Measurements from ENCODE around the gene DPM3. TPM values are rescaled to one million over a fixed set of nuclear protein-coding genes. Genes with fewer than 3 reads are reported as not detected.

Gene DPM3
- total RNA-seq, 3 donors from 2014 or later (not counting 1 experiment from before 2014, with no cell fraction given) = 26.8 to 45.7 (median 41.5) TPM

GRCh38 chr1:155106862-155107261, 33.5 kb downstream of the DPM3 start:
- intact Hi-C loops (cut with micrococcal nuclease) = no loop called here
- Histone ChIP-seq H3K4me1 (ENCODE audit: control insufficient read depth, insufficient read depth, low read length) (no peaks in the 10 kb centered on the region), H3K36me3 (ENCODE audit: control insufficient read depth, insufficient read depth, low read length) (no peaks in the 10 kb centered on the region), H3K27ac (ENCODE audit: low read length) (no peak overlapping the region), H3K27me3 (ENCODE audit: control insufficient read depth, insufficient read depth, low read length) (no peaks in the 10 kb centered on the region), H3K4me3 (ENCODE audit: low read length) (no peak overlapping the region), H3K9me3 (ENCODE audit: control insufficient read depth, insufficient read depth, low read length) (no peaks in the 10 kb centered on the region)
- H3K27me3 Mint-ChIP-seq (ENCODE audit: low read depth in 2 of 2) = peaks cover 0 to 14% of the 10 kb centered on the region in 2 donors
- no peak overlapping the region for H3K27ac Mint-ChIP-seq
- DNase-seq = no peak
- H3K9me3 Mint-ChIP-seq = no peaks in the 10 kb centered on the region
- H3K4me3 Mint-ChIP-seq = no peak overlapping the region
- H3K36me3 Mint-ChIP-seq = no peaks in the 10 kb centered on the region
- H3K4me1 Mint-ChIP-seq = peaks cover 0 to 5% of the 10 kb centered on the region in 2 donors
- TF ChIP-seq CTCF (IDR thresholded peaks at IDR 0.05) = no peak
- 71% methylated on average over 6 of the region's 6 CpGs for WGBS (ENCODE audit: insufficient coverage)
- no peak for ATAC-seq

- Mint-ChIP-seq H3K27ac (no peak overlapping the region), H3K9me3 (no peaks in the 10 kb centered on the region), H3K4me3 (no peak overlapping the region), H3K27me3 (ENCODE audit: low read depth in 2 of 2) (peaks cover 0 to 17% of the 10 kb centered on the region in 2 donors), H3K4me1 (peaks cover 0 to 5% of the 10 kb centered on the region in 2 donors), H3K36me3 (no peaks in the 10 kb centered on the region)
- DNase-seq = no peak
- Histone ChIP-seq H3K27me3 (ENCODE audit: control insufficient read depth, insufficient read depth, low read length) (no peaks in the 10 kb centered on the region), H3K9me3 (ENCODE audit: control insufficient read depth, insufficient read depth, low read length) (no peaks in the 10 kb centered on the region), H3K36me3 (ENCODE audit: control insufficient read depth, insufficient read depth, low read length) (no peaks in the 10 kb centered on the region), H3K4me3 (ENCODE audit: low read length) (no peak overlapping the region), H3K27ac (ENCODE audit: low read length) (no peak overlapping the region), H3K4me1 (ENCODE audit: control insufficient read depth, insufficient read depth, low read length) (no peaks in the 10 kb centered on the region)
- 85% methylated on average over 7 of the region's 7 CpGs for WGBS (ENCODE audit: insufficient coverage)
- no peak for TF ChIP-seq CTCF (IDR thresholded peaks at IDR 0.05)
- intact Hi-C loops (cut with micrococcal nuclease) = no loop called here
- ATAC-seq = no peak
Measured at GRCh38 chr1:155105604-155106011, 34.7 kb downstream of the DPM3 start.

GRCh38 chr1:155104605-155105534, 35.5 kb downstream of the DPM3 start:
- Mint-ChIP-seq H3K27me3 (ENCODE audit: low read depth in 2 of 2) (peaks cover 0 to 14% of the 10 kb centered on the region in 2 donors), H3K27ac (no peak overlapping the region), H3K4me1 (peaks cover 0 to 5% of the 10 kb centered on the region in 2 donors), H3K4me3 (no peak overlapping the region), H3K36me3 (no peaks in the 10 kb centered on the region), H3K9me3 (no peaks in the 10 kb centered on the region)
- intact Hi-C loops (cut with micrococcal nuclease) = no loop called here
- no peak for TF ChIP-seq CTCF (IDR thresholded peaks at IDR 0.05)
- Histone ChIP-seq H3K4me3 (ENCODE audit: low read length) (no peak overlapping the region), H3K36me3 (ENCODE audit: control insufficient read depth, insufficient read depth, low read length) (no peaks in the 10 kb centered on the region), H3K4me1 (ENCODE audit: control insufficient read depth, insufficient read depth, low read length) (no peaks in the 10 kb centered on the region), H3K27me3 (ENCODE audit: control insufficient read depth, insufficient read depth, low read length) (no peaks in the 10 kb centered on the region), H3K27ac (ENCODE audit: low read length) (no peak overlapping the region), H3K9me3 (ENCODE audit: control insufficient read depth, insufficient read depth, low read length) (no peaks in the 10 kb centered on the region)
- DNase-seq (no peak), ATAC-seq (no peak)
- WGBS (ENCODE audit: insufficient coverage) = 93% methylated on average over 7 of the region's 7 CpGs
